WTC11 (cell line): ENCODE measurements around the gene CYP4X1.

ENCODE experiments used
- CTCF ChIP-seq: fragments of 200-600 bp; IDR thresholded peaks from 2 replicates; pipeline ENCODE4 v1.8.0; 2022; ENCODE audit warnings: antibody characterized with exemption
- HMGXB4 ChIP-seq: sonication (generic); formaldehyde crosslinking; IDR thresholded peaks from 2 replicates; pipeline ENCODE4 v1.8.1; 2023; ENCODE audit warnings: mild to moderate bottlenecking, moderate library complexity, missing genetic modification reagents
- NR2C2 ChIP-seq: sonication (generic); formaldehyde crosslinking; IDR thresholded peaks from 2 replicates; pipeline ENCODE4 v1.8.0; 2022; ENCODE audit warnings: mild to moderate bottlenecking, missing genetic modification reagents
- SP1 ChIP-seq: sonication (generic); formaldehyde crosslinking; conservative IDR thresholded peaks from 2 replicates; pipeline ENCODE4 v1.8.1; 2022; ENCODE audit warnings: missing genetic modification reagents
- TP53 ChIP-seq: sonication (generic); formaldehyde crosslinking; IDR thresholded peaks from 2 replicates; pipeline ENCODE4 v1.8.1; 2023; ENCODE audit warnings: mild to moderate bottlenecking, missing genetic modification reagents
- USF1 ChIP-seq: sonication (generic); formaldehyde crosslinking; IDR thresholded peaks from 2 replicates; pipeline ENCODE4 v1.8.0; 2022; ENCODE audit warnings: mild to moderate bottlenecking, missing genetic modification reagents
- ZNF138 ChIP-seq: sonication (generic); formaldehyde crosslinking; conservative IDR thresholded peaks from 2 replicates; pipeline ENCODE4 v1.8.1; 2022; ENCODE audit warnings: mild to moderate bottlenecking, moderate library complexity, missing genetic modification reagents
- TF ChIP-seq, protein P1 (sequence below): sonication (generic); formaldehyde crosslinking; conservative IDR thresholded peaks from 2 replicates; pipeline ENCODE4 v1.8.1; 2022; ENCODE audit warnings: mild to moderate bottlenecking, missing genetic modification reagents

DNA sequence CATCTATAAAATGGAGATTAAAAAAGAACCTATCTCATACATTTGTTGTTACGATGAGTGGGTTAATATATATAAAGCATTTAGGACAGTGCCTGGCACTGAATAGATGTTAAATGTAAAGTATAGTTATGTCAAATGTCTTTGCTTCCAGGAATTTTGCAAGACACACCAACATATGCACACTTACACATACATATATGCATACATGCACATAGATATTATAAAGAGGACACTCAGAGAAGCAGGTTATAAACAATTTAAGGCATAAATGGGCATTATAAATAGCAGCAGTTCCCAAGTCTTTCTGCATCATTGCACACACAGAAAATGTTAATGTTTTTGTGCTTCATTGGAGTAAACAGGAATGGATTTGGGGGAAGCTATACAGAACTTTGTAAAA lies 13.3 kb downstream of the CYP4X1 start:
- TF ChIP-seq CTCF (no peak), NR2C2 (CRISPR knock-in tag) (no peak), TP53 (CRISPR knock-in tag) (no peak), ZNF138 (CRISPR knock-in tag) (no peak), SP1 (no peak), USF1 (CRISPR knock-in tag) (no peak), HMGXB4 (no peak)
- TF ChIP-seq, protein P1, sequence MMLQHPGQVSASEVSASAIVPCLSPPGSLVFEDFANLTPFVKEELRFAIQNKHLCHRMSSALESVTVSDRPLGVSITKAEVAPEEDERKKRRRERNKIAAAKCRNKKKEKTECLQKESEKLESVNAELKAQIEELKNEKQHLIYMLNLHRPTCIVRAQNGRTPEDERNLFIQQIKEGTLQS (CRISPR knock-in tag) = no peak
